ENCODE results near the gene JAG1.

- no peak for TF ChIP-seq ZNF549 (tag by site-specific recombination; IDR thresholded peaks at IDR 0.05)
- TF ChIP-seq ATF2 (tag by site-specific recombination; IDR thresholded peaks at IDR 0.05; ENCODE audit: low read depth): no peak
- TF ChIP-seq WT1 (tag by site-specific recombination; IDR thresholded peaks at IDR 0.05): no peak
- no peak for TF ChIP-seq OVOL3 (tag by site-specific recombination; IDR thresholded peaks at IDR 0.05)
- no peak for TF ChIP-seq TSHZ1 (tag by site-specific recombination; IDR thresholded peaks at IDR 0.05; ENCODE audit: borderline replicate concordance)
- no peak for TF ChIP-seq ZBTB26 (tag by site-specific recombination; optimal IDR thresholded peaks at IDR 0.05)
- TF ChIP-seq, protein P1, sequence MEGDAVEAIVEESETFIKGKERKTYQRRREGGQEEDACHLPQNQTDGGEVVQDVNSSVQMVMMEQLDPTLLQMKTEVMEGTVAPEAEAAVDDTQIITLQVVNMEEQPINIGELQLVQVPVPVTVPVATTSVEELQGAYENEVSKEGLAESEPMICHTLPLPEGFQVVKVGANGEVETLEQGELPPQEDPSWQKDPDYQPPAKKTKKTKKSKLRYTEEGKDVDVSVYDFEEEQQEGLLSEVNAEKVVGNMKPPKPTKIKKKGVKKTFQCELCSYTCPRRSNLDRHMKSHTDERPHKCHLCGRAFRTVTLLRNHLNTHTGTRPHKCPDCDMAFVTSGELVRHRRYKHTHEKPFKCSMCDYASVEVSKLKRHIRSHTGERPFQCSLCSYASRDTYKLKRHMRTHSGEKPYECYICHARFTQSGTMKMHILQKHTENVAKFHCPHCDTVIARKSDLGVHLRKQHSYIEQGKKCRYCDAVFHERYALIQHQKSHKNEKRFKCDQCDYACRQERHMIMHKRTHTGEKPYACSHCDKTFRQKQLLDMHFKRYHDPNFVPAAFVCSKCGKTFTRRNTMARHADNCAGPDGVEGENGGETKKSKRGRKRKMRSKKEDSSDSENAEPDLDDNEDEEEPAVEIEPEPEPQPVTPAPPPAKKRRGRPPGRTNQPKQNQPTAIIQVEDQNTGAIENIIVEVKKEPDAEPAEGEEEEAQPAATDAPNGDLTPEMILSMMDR (tag by site-specific recombination; IDR thresholded peaks at IDR 0.05): no peak
- no peak for TF ChIP-seq ZNF394 (tag by site-specific recombination; IDR thresholded peaks at IDR 0.05; ENCODE audit: borderline replicate concordance)
- TF ChIP-seq, protein P2, sequence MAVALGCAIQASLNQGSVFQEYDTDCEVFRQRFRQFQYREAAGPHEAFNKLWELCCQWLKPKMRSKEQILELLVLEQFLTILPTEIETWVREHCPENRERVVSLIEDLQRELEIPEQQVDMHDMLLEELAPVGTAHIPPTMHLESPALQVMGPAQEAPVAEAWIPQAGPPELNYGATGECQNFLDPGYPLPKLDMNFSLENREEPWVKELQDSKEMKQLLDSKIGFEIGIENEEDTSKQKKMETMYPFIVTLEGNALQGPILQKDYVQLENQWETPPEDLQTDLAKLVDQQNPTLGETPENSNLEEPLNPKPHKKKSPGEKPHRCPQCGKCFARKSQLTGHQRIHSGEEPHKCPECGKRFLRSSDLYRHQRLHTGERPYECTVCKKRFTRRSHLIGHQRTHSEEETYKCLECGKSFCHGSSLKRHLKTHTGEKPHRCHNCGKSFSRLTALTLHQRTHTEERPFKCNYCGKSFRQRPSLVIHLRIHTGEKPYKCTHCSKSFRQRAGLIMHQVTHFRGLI (tag by site-specific recombination; IDR thresholded peaks at IDR 0.05): no peak
- no peak for TF ChIP-seq TRIM28 (IDR thresholded peaks at IDR 0.05; ENCODE audit: borderline replicate concordance, low read length)
- TF ChIP-seq REST (tag by site-specific recombination; IDR thresholded peaks at IDR 0.05): no peak
Observed at GRCh38 chr20:10641893-10642292, 31.9 kb downstream of the JAG1 start.

Measured in HEK293 (cell line).